ENCODE measurements around the gene TPRG1. TPM values are rescaled to one million over a fixed set of nuclear protein-coding genes. Genes with fewer than 3 reads are reported as not detected.

Gene TPRG1
- total and polyA plus RNA-seq, 2 donors (not counting 3 experiments of a cell fraction or from before 2014, with no cell fraction given): 0.30 TPM; not detected in 1

GRCh38 chr3:189275182-189275581, 103.4 kb downstream of the TPRG1 start:
- H3K4me1 ChIP-seq (ENCODE audit: control insufficient read depth, extremely low read depth, insufficient read depth, low read length): no peaks in the 10 kb centered on the region
- no peak overlapping the region for H3K9ac ChIP-seq (replicated peaks; ENCODE audit: extremely low read depth, insufficient read depth, low read length)
- TF ChIP-seq MYC (IDR thresholded peaks at IDR 0.05; ENCODE audit: low read depth, low read length) (no peak), POLR2A (IDR thresholded peaks at IDR 0.05; ENCODE audit: low read depth, low read length) (no peak), CTCF (IDR thresholded peaks at IDR 0.05; ENCODE audit: extremely low read depth in 1 of 2, insufficient read depth in 1 of 2, low read depth in 1 of 2, low read length in 2 of 2) (no peak), EZH2 (IDR thresholded peaks at IDR 0.05; ENCODE audit: borderline replicate concordance, low read depth, low read length, severe bottlenecking) (no peak), JUN (IDR thresholded peaks at IDR 0.05; ENCODE audit: borderline replicate concordance, insufficient read depth, insufficient read length, low read depth) (no peak), POLR2AphosphoS5 (IDR thresholded peaks at IDR 0.05; ENCODE audit: insufficient read depth, low read depth, low read length) (no peak), MAX (IDR thresholded peaks at IDR 0.05; ENCODE audit: insufficient read depth, insufficient read length) (no peak), GATA2 (IDR thresholded peaks at IDR 0.05; ENCODE audit: insufficient read depth, insufficient read length, low read depth, low read length) (no peak), FOS (IDR thresholded peaks at IDR 0.05; ENCODE audit: borderline replicate concordance, insufficient read depth, low read length) (no peak)
- H3K27ac ChIP-seq (ENCODE audit: insufficient read depth, low read depth, low read length): no peak overlapping the region
- ChIA-PET CTCF (no interaction called here), POLR2A (no interaction called here)
- no peak overlapping the region for H3K4me3 ChIP-seq (replicated peaks in 1 of 3; ENCODE audit: insufficient read depth in 1 of 3, low read depth in 1 of 3, low read length in 3 of 3)
- no peak overlapping the region for H3K4me2 ChIP-seq (ENCODE audit: insufficient read depth, low read length)
- no peaks in the 10 kb centered on the region for H4K20me1 ChIP-seq (replicated peaks; ENCODE audit: control insufficient read depth, extremely low read depth, insufficient read depth, low read length)
- H3K9me1 ChIP-seq (replicated peaks; ENCODE audit: control insufficient read depth, extremely low read depth, insufficient read depth, low read length): no peaks in the 10 kb centered on the region
- no peaks in the 10 kb centered on the region for H3K79me2 ChIP-seq (ENCODE audit: control insufficient read depth, insufficient read depth, low read length)
- FAIRE-seq: no peak
- intact Hi-C loops (cut with micrococcal nuclease) (no loop called here), dilution Hi-C loops (cut with MboI; ENCODE audit: extremely low pct_ligation_motif_present, low sequenced_read_pairs) (no loop called here)
- no peak for DNase-seq (ENCODE audit: low read depth, low spot score)
- H3K27me3 ChIP-seq (ENCODE audit: control insufficient read depth in 2 of 2, insufficient read depth in 2 of 2, low read length in 2 of 2): no peaks in the 10 kb centered on the region
- H3K9me3 ChIP-seq (replicated peaks; ENCODE audit: control insufficient read depth, insufficient read depth, low read length): no peaks in the 10 kb centered on the region
- H3K36me3 ChIP-seq (ENCODE audit: control insufficient read depth in 2 of 2, extremely low read depth in 1 of 2, insufficient read depth in 2 of 2, low read length in 2 of 2): no peaks in the 10 kb centered on the region
- no TSS peak for BruUV-seq (replicated peaks)
- no peak overlapping the region for H2AFZ ChIP-seq (ENCODE audit: low read depth, low read length)

Measured in endothelial cell of umbilical vein (primary cell).